NCI-H1930 (cell line): ENCODE data around the gene ZSWIM5.
"Not testable (repeated sequence)": the region's sequence is repeated elsewhere in the genome, so short reads cannot be mapped to it uniquely, and the experiment has no call there.

Experiments
- DNase-seq, 2 experiments: peaks; one replicate each; lab custom pipeline; 2025; lab: John Stamatoyannopoulos, UW

ZSWIM5 gene

GRCh38 chr1:45146833-45147232 lies 59.6 kb downstream of the ZSWIM5 start:
- no peak for DNase-seq

GRCh38 chr1:45141247-45142003 lies 65.0 kb downstream of the ZSWIM5 start:
- DNase-seq = no peak

GRCh38 chr1:45136984-45137383 lies 69.4 kb downstream of the ZSWIM5 start:
- no peak for DNase-seq

GRCh38 chr1:45135316-45135715 lies 71.1 kb downstream of the ZSWIM5 start:
- no peak for DNase-seq

- DNase-seq = no peak
Observed at GRCh38 chr1:45134461-45134873, 71.9 kb downstream of the ZSWIM5 start.

- DNase-seq = not testable (repeated sequence)
Observed at GRCh38 chr1:45132719-45133118, 73.7 kb downstream of the ZSWIM5 start.

- DNase-seq = no peak
Observed at GRCh38 chr1:45123358-45123757, 83.0 kb downstream of the ZSWIM5 start.

GRCh38 chr1:45122724-45123123 lies 83.7 kb downstream of the ZSWIM5 start:
- DNase-seq = no peak

- no peak for DNase-seq
Observed at GRCh38 chr1:45117766-45118165, 88.6 kb downstream of the ZSWIM5 start.

- no peak for DNase-seq
Observed at GRCh38 chr1:45116820-45117219, 89.6 kb downstream of the ZSWIM5 start.

GRCh38 chr1:45116340-45116739 lies 90.1 kb downstream of the ZSWIM5 start:
- DNase-seq = no peak

- DNase-seq = not testable (repeated sequence)
Observed at GRCh38 chr1:45115198-45115597, 91.2 kb downstream of the ZSWIM5 start.

GRCh38 chr1:45112661-45113060 lies 93.7 kb downstream of the ZSWIM5 start:
- no peak for DNase-seq

- no peak for DNase-seq
Observed at GRCh38 chr1:45111239-45111638, 95.2 kb downstream of the ZSWIM5 start.

- no peak for DNase-seq
Observed at GRCh38 chr1:45107782-45108181, 98.6 kb downstream of the ZSWIM5 start.

- DNase-seq = not testable (repeated sequence)
Observed at GRCh38 chr1:45106864-45107263, 99.5 kb downstream of the ZSWIM5 start.

GRCh38 chr1:45106156-45106545 lies 100.3 kb downstream of the ZSWIM5 start:
- not testable (repeated sequence) for DNase-seq

GRCh38 chr1:45105486-45106155 lies 100.8 kb downstream of the ZSWIM5 start:
- not testable (repeated sequence) for DNase-seq

- DNase-seq = no peak
Observed at GRCh38 chr1:45103534-45103933, 102.9 kb downstream of the ZSWIM5 start.

GRCh38 chr1:45101947-45102346 lies 104.5 kb downstream of the ZSWIM5 start:
- no peak for DNase-seq

- DNase-seq = not testable (repeated sequence)
Observed at GRCh38 chr1:45101528-45101927, 104.9 kb downstream of the ZSWIM5 start.

GRCh38 chr1:45097944-45098343 lies 108.5 kb downstream of the ZSWIM5 start:
- no peak for DNase-seq

GRCh38 chr1:45097079-45097478 lies 109.3 kb downstream of the ZSWIM5 start:
- DNase-seq = no peak

- no peak for DNase-seq
Observed at GRCh38 chr1:45095450-45095849, 111.0 kb downstream of the ZSWIM5 start.
